K562 (cell line): Measurements from ENCODE around the gene DHX38. TPM values are rescaled to one million over a fixed set of nuclear protein-coding genes. Genes with fewer than 3 reads are reported as not detected.

Experiments used
- BCOR ChIP-seq: fragments of 450-650 bp; IDR thresholded peaks from 2 replicates; pipeline ENCODE4 v1.6.1; 2016
- EZH2 ChIP-seq: IDR thresholded peaks from 2 replicates; pipeline ENCODE4 v1.6.1; 2012; ENCODE audit warnings: low read depth, mild to moderate bottlenecking, inconsistent platforms, low read length, borderline replicate concordance
- GABPB1 ChIP-seq: sonication (generic); formaldehyde crosslinking; IDR thresholded peaks from 2 replicates; pipeline ENCODE4 v1.8.0; 2022; ENCODE audit warnings: mild to moderate bottlenecking, missing genetic modification reagents
- GMEB1 ChIP-seq: fragments of 250-450 bp; sonication (Bioruptor Pico); IDR thresholded peaks from 2 replicates; pipeline ENCODE4 v1.4.0; 2020; ENCODE audit warnings: mild to moderate bottlenecking
- HCFC1 ChIP-seq: IDR thresholded peaks from 2 replicates; pipeline ENCODE4 v1.6.1; 2012; ENCODE audit warnings: low read depth, low read length, improper control_type of control experiment
- HDAC2 ChIP-seq: fragments of 450-650 bp; IDR thresholded peaks from 2 replicates; pipeline ENCODE4 v1.6.1; 2016; ENCODE audit warnings: mild to moderate bottlenecking
- HMGXB4 ChIP-seq: sonication (generic); formaldehyde crosslinking; IDR thresholded peaks from 2 replicates; pipeline ENCODE4 v1.8.1; 2023; ENCODE audit warnings: mild to moderate bottlenecking, missing genetic modification reagents
- HOMEZ ChIP-seq: fragments of 250-450 bp; sonication (Bioruptor Pico); IDR thresholded peaks from 2 replicates; pipeline ENCODE4 v1.4.0; 2020; ENCODE audit warnings: mild to moderate bottlenecking, moderate library complexity
- MCM3 ChIP-seq: fragments of 450-650 bp; IDR thresholded peaks from 2 replicates; pipeline ENCODE4 v1.6.1; 2016
- MXI1 ChIP-seq: IDR thresholded peaks from 2 replicates; pipeline ENCODE4 v1.6.1; 2011; ENCODE audit warnings: low read depth, mild to moderate bottlenecking, improper control_type of control experiment, low read length
- POLR3G ChIP-seq: IDR thresholded peaks from 2 replicates; pipeline ENCODE4 v1.6.1; 2011; ENCODE audit not compliant: insufficient read length, insufficient replicate concordance; ENCODE audit errors: extremely low read depth
- SETDB1 ChIP-seq: IDR thresholded peaks from one replicate; pipeline ENCODE4 v1.6.1; 2012; ENCODE audit warnings: low read length, control low read depth, inconsistent platforms
- SIX5 ChIP-seq, 2 experiments: IDR thresholded peaks; 2 replicates each; pipeline ENCODE4 v1.6.1; 2011; ENCODE audit warnings: low read length in 2 of 2, borderline replicate concordance in 1 of 2, low read depth in 1 of 2, mild to moderate bottlenecking in 1 of 2, moderate library complexity in 1 of 2; ENCODE audit not compliant: insufficient read depth in 1 of 2
- SOX6 ChIP-seq: fragments of 450-650 bp; IDR thresholded peaks from 2 replicates; pipeline ENCODE4 v1.6.1; 2014; ENCODE audit warnings: mild to moderate bottlenecking
- SPI1 ChIP-seq: IDR thresholded peaks from 2 replicates; pipeline ENCODE4 v1.6.1; 2011; ENCODE audit warnings: low read depth, low read length, control low read depth, borderline replicate concordance
- TEAD1 ChIP-seq, 2 experiments: fragments of 450-650 bp in 1 of 2; sonication (generic) in 1 of 2; formaldehyde crosslinking; IDR thresholded peaks; 2 replicates each; pipeline versions ENCODE4 v1.4.0 to v1.8.0; 2020 to 2022; ENCODE audit warnings: mild to moderate bottlenecking in 2 of 2, missing genetic modification reagents in 1 of 2
- ZHX1 ChIP-seq: fragments of 150-350 bp; conservative IDR thresholded peaks from 2 replicates; pipeline ENCODE4 v1.6.1; 2014; ENCODE audit warnings: low read length
- ZNF217 ChIP-seq: sonication (generic); formaldehyde crosslinking; IDR thresholded peaks from 2 replicates; pipeline ENCODE4 v1.8.0; 2022; ENCODE audit warnings: mild to moderate bottlenecking, missing genetic modification reagents
- polyA plus RNA-seq, 8 experiments: library from polyadenylated mRNA; depleted of rRNA in 4 of 8; stranded (reverse) in 5 of 8; unstranded in 3 of 8; fragments of >200 nt; fragmentation: Nextera tagmentation in 2 of 8; fragmentation: Illumina TruSeq in 1 of 8; extraction: Ambion mirVana in 2 of 8; extraction: Trizol in 1 of 8; gene quantifications; 2 replicates each; pipeline versions ENCODE4 v1.2.1 to v1.2.3, GENCODE V29; 2011 to 2014; ENCODE audit warnings: inconsistent platforms in 1 of 8, missing spikeins in 1 of 8
- total RNA-seq, 7 experiments: library from RNA; depleted of rRNA in 6 of 7; stranded (reverse); fragments of >200 nt in 6 of 7; fragmentation: Illumina TruSeq in 2 of 7; extraction: Trizol in 2 of 7; gene quantifications; 2 replicates each; pipeline versions ENCODE4 v1.2.1 to v1.2.3, GENCODE V29; 2011 to 2021; ENCODE audit warnings: low replicate concordance in 1 of 7

The DHX38 gene
- total and polyA plus RNA-seq, 9 of the 15 experiments (the other 6 are each of a cell fraction or from before 2014, with no cell fraction given), result 2.8 to 76.8 (median 40.8) TPM

GRCh38 chr16:72093448-72094265 is at the start of gene DHX38, which contains the start of gene TXNL4B (continued):
- no peak for TF ChIP-seq SOX6
- TF ChIP-seq MCM3, result no peak
- peak; percentile 13; the same call in 1 of the 2 replicates for TF ChIP-seq HDAC2
- TF ChIP-seq POLR3G, result no peak
- no peak for TF ChIP-seq EZH2
- peak; percentile 40 for TF ChIP-seq SETDB1
- TF ChIP-seq BCOR, result no peak
- peak; percentile 92 for TF ChIP-seq GABPB1 (CRISPR knock-in tag)
- TF ChIP-seq ZNF217 (CRISPR knock-in tag), result no peak
- TF ChIP-seq MXI1, result no peak; the same call in 1 of the 2 replicates
- no peak for TF ChIP-seq HOMEZ (CRISPR knock-in tag)
- TF ChIP-seq GMEB1 (CRISPR knock-in tag), result no peak
- peak; percentile 65 for TF ChIP-seq SPI1
- peak; percentile 66; the same call in 1 of the 2 replicates for TF ChIP-seq ZHX1
- TF ChIP-seq HCFC1, result peak; percentile 88
- peak; percentile 34 to 54; a peak in 2 of 4 replicates for TF ChIP-seq SIX5 (IDR thresholded peaks at IDR 0.05; ENCODE audit: borderline replicate concordance in 1 of 2, insufficient read depth in 1 of 2, low read depth in 1 of 2, low read length in 2 of 2)
- TF ChIP-seq HMGXB4 (CRISPR knock-in tag), result no peak
- TF ChIP-seq TEAD1 (CRISPR knock-in tag; IDR thresholded peaks at IDR 0.05), result 0 out of 4 replicates have a peak, but pooled peaks of 1 of the 2 experiments have one; percentile 27
